Keratinocyte (primary cell): ENCODE measurements around the gene NBEAL2. TPM values are rescaled to one million over a fixed set of nuclear protein-coding genes. Genes with fewer than 3 reads are reported as not detected.

Experiments
- DNase-seq: peaks from one replicate; pipeline ENCODE4 v3.0.0-alpha.2; 2011; ENCODE audit warnings: low read depth, missing footprints, low spot score
- FAIRE-seq: peaks from 2 replicates; lab custom pipeline; 2011; peaks lifted over from hg19 to GRCh38; lab: Jason Lieb, UNC
- H2AFZ ChIP-seq: 2 replicates; pipeline ENCODE4 v1.6.0; 2012; ENCODE audit warnings: low read length, control low read depth, inconsistent platforms; ENCODE audit not compliant: control insufficient read depth
- H3K27ac ChIP-seq: 2 replicates; pipeline ENCODE4 v1.5.1; 2011; ENCODE audit warnings: low read length; ENCODE audit not compliant: control insufficient read depth, insufficient read depth
- H3K27me3 ChIP-seq: 3 replicates; pipeline ENCODE4 v1.6.0; 2011; ENCODE audit warnings: low read length; ENCODE audit not compliant: control insufficient read depth, insufficient read depth; ENCODE audit errors: extremely low read depth
- H3K36me3 ChIP-seq, 2 experiments: 2 replicates in 1 of 2; 3 replicates in 1 of 2; pipeline ENCODE4 v1.5.1; 2011; ENCODE audit warnings: low read length in 2 of 2, mild to moderate bottlenecking in 1 of 2; ENCODE audit not compliant: control insufficient read depth in 2 of 2, insufficient read depth in 2 of 2; ENCODE audit errors: extremely low read depth in 1 of 2
- H3K4me1 ChIP-seq: 3 replicates; pipeline ENCODE4 v1.5.1; 2011; ENCODE audit warnings: low read length; ENCODE audit not compliant: control insufficient read depth, insufficient read depth; ENCODE audit errors: extremely low read depth
- H3K4me2 ChIP-seq: 3 replicates; pipeline ENCODE4 v1.6.0; 2011; ENCODE audit warnings: low read depth, low read length; ENCODE audit not compliant: control insufficient read depth, insufficient read depth; ENCODE audit errors: extremely low read depth
- H3K4me3 ChIP-seq, 3 experiments: fragments of 200-600 bp in 1 of 3; sonication (generic) in 1 of 3; 2 replicates in 2 of 3; 3 replicates in 1 of 3; pipeline ENCODE4 v1.5.1; 2011 to 2016; ENCODE audit warnings: low read length in 3 of 3, mild to moderate bottlenecking in 3 of 3, control low read depth in 2 of 3, inconsistent platforms in 1 of 3, low read depth in 1 of 3, mixed read lengths in 1 of 3, mixed run types in 1 of 3, moderate library complexity in 1 of 3; ENCODE audit not compliant: control insufficient read depth in 2 of 3, insufficient read depth in 2 of 3; ENCODE audit errors: extremely low read depth in 1 of 3
- H3K79me2 ChIP-seq: 2 replicates; pipeline ENCODE4 v1.6.0; 2012; ENCODE audit warnings: low read length; ENCODE audit not compliant: control insufficient read depth, insufficient read depth
- H3K9ac ChIP-seq: 3 replicates; pipeline ENCODE4 v1.6.0; 2011; ENCODE audit warnings: low read length; ENCODE audit not compliant: control insufficient read depth, insufficient read depth; ENCODE audit errors: extremely low read depth
- H3K9me1 ChIP-seq: 3 replicates; pipeline ENCODE4 v1.6.0; 2011; ENCODE audit warnings: low read length; ENCODE audit not compliant: control insufficient read depth, insufficient read depth; ENCODE audit errors: extremely low read depth
- H3K9me3 ChIP-seq: 2 replicates; pipeline ENCODE4 v1.5.1; 2012; ENCODE audit warnings: low read depth, low read length; ENCODE audit not compliant: control insufficient read depth
- H4K20me1 ChIP-seq: 3 replicates; pipeline ENCODE4 v1.6.0; 2011; ENCODE audit warnings: low read length; ENCODE audit not compliant: control insufficient read depth, insufficient read depth; ENCODE audit errors: extremely low read depth
- EZH2 ChIP-seq: IDR thresholded peaks from one replicate; pipeline ENCODE4 v1.6.1; 2012; ENCODE audit warnings: inconsistent platforms, mild to moderate bottlenecking, low read length, moderate library complexity
- dilution Hi-C: fragments of 300-500 bp; cut with MboI; formaldehyde crosslinking; loops from one replicate; pipeline ENCODE4 v1.7.0; 2020; ENCODE audit warnings: low sequenced_read_pairs; ENCODE audit not compliant: extremely low pct_ligation_motif_present
- polyA plus RNA-seq, 5 experiments: library from polyadenylated mRNA; depleted of rRNA in 3 of 5; stranded (reverse) in 3 of 5; stranded (forward) in 1 of 5; unstranded in 1 of 5; fragments of >200 nt; gene quantifications; 1 replicate in 1 of 5; 2 replicates in 3 of 5; 3 replicates in 1 of 5; pipeline versions ENCODE4 v1.2.1 to v1.2.3, GENCODE V29; 2011 to 2012; ENCODE audit warnings: missing spikeins in 2 of 5, low read depth in 1 of 5, low replicate concordance in 1 of 5
- TF ChIP-seq, protein P1 (sequence below), 3 experiments: IDR thresholded peaks in 1 of 3; conservative IDR thresholded peaks in 1 of 3; optimal IDR thresholded peaks in 1 of 3; 2 replicates in 2 of 3; 3 replicates in 1 of 3; pipeline versions ENCODE3 to v1.5.1; 2011; ENCODE audit warnings: low read length in 3 of 3, mild to moderate bottlenecking in 3 of 3, moderate library complexity in 2 of 3, control low read depth in 1 of 3, inconsistent platforms in 1 of 3; ENCODE audit not compliant: insufficient read depth in 2 of 3; ENCODE audit errors: extremely low read depth in 1 of 3

NBEAL2 gene
- polyA plus RNA-seq, 1 donor (not counting 4 experiments of a cell fraction or from before 2014, with no cell fraction given) = 22.8 TPM

DNA sequence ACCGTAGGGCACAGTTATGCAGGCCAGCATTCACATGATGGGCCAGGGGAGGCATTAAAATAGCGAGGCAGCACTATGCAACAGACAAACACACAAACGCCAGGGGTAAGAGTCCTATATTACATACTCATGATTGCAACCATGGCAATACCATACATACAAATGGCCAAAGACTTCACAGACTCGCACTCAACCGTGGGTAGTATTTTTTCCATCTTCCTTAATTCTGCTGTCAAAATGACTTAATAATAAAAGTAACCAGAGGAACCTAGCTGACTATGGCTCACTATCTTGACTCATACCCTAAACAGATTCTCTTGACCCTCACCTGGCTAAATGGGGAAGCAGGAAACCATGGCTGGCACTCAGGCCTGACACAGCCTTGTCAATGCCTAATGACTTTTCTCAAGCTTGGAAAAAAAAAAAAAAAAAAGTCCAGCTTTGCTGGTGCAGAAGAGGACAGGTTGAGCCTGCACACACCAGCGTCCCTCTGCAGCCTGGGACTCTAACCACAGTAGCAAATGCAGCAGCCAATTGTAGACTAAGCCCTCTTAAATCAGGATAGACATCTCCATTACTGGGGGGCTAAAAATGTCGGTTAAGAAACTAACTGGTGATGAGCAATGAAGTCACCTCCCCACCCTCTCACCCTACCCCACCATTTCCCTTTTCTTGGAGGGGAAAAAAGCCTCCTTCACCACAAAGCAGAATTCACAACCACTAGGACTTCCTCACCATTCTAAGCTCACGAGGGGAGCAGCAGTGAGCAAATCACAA is 26.0 kb upstream of the NBEAL2 start:
- peaks cover 4 to 12% of the 10 kb centered on the region in 2 experiments for H3K36me3 ChIP-seq
- dilution Hi-C loops = no loop called here
- DNase-seq (no peak), FAIRE-seq (no peak)
- no peak overlapping the region for H3K9ac ChIP-seq
- no peak overlapping the region for H3K27ac ChIP-seq
- peaks cover 20% of the 10 kb centered on the region for H3K9me1 ChIP-seq
- no peak overlapping the region for H2AFZ ChIP-seq
- H3K4me2 ChIP-seq = no peak overlapping the region
- peaks cover 15% of the 10 kb centered on the region for H3K4me1 ChIP-seq
- no peaks in the 10 kb centered on the region for H3K9me3 ChIP-seq
- no peak overlapping the region for H3K4me3 ChIP-seq
- no peak for TF ChIP-seq EZH2
- TF ChIP-seq, protein P1, sequence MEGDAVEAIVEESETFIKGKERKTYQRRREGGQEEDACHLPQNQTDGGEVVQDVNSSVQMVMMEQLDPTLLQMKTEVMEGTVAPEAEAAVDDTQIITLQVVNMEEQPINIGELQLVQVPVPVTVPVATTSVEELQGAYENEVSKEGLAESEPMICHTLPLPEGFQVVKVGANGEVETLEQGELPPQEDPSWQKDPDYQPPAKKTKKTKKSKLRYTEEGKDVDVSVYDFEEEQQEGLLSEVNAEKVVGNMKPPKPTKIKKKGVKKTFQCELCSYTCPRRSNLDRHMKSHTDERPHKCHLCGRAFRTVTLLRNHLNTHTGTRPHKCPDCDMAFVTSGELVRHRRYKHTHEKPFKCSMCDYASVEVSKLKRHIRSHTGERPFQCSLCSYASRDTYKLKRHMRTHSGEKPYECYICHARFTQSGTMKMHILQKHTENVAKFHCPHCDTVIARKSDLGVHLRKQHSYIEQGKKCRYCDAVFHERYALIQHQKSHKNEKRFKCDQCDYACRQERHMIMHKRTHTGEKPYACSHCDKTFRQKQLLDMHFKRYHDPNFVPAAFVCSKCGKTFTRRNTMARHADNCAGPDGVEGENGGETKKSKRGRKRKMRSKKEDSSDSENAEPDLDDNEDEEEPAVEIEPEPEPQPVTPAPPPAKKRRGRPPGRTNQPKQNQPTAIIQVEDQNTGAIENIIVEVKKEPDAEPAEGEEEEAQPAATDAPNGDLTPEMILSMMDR (optimal IDR thresholded peaks at IDR 0.05 in 1 of 3, IDR thresholded peaks at IDR 0.05 in 1 of 3, conservative IDR thresholded peaks at IDR 0.05 in 1 of 3; ENCODE audit: extremely low read depth in 1 of 3, insufficient read depth in 2 of 3, low read length in 3 of 3) = no peak
- H3K79me2 ChIP-seq = peaks cover 95% of the 10 kb centered on the region
- peaks cover 33% of the 10 kb centered on the region for H4K20me1 ChIP-seq
- H3K27me3 ChIP-seq = no peaks in the 10 kb centered on the region

DNA sequence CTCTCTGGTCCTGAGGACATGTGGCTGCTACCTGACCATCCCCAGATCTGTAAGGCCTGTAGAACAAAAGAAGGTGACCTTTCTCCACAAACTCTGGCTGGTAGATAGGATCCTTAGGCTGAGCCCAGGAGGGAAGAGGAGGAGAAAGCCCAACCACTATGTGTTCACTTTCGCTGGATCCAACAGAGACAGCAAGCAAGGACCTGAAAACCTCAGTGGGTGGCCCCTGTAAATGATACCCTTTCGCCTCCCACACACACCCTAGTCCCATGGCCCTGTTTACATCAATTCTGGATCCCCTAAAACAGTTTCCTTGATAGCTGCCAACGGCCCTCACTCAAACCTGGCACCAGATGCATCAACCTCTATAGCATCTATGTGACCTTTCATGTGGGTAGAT is 25.3 kb upstream of the NBEAL2 start:
- Histone ChIP-seq H3K4me2 (no peak overlapping the region), H2AFZ (no peak overlapping the region), H3K27me3 (no peaks in the 10 kb centered on the region), H3K27ac (no peak overlapping the region), H3K9me3 (no peaks in the 10 kb centered on the region), H4K20me1 (peaks cover 30% of the 10 kb centered on the region), H3K4me1 (peaks cover 8% of the 10 kb centered on the region), H3K79me2 (peaks cover 95% of the 10 kb centered on the region), H3K9me1 (peaks cover 16% of the 10 kb centered on the region), H3K36me3 (peaks cover 4 to 14% of the 10 kb centered on the region in 2 experiments), H3K9ac (no peak overlapping the region), H3K4me3 (no peak overlapping the region)
- DNase-seq (no peak), FAIRE-seq (no peak)
- TF ChIP-seq EZH2 = no peak
- TF ChIP-seq, protein P1 (optimal IDR thresholded peaks at IDR 0.05 in 1 of 3, IDR thresholded peaks at IDR 0.05 in 1 of 3, conservative IDR thresholded peaks at IDR 0.05 in 1 of 3; ENCODE audit: extremely low read depth in 1 of 3, insufficient read depth in 2 of 3, low read length in 3 of 3) = no peak
- dilution Hi-C loops = no loop called here
